Stimulated activated CD8-positive, alpha-beta memory T cell treated with anti-CD3 and anti-CD28 coated beads, Interleukin-15, amount 100 ng/mL, for 1 hour (primary cell): ENCODE data around the gene KIF18A.

Experiments used
- DNase-seq: peaks from one replicate; pipeline ENCODE4 v3.0.0-alpha.2; 2020; ENCODE audit warnings: low read depth

The KIF18A gene

GRCh38 chr11:28043930-28044709, 63.8 kb downstream of the KIF18A start:
- no peak for DNase-seq

- DNase-seq: no peak
These were observed 67.6 kb downstream of the KIF18A start for GRCh38 chr11:28040384-28040783.

DNA sequence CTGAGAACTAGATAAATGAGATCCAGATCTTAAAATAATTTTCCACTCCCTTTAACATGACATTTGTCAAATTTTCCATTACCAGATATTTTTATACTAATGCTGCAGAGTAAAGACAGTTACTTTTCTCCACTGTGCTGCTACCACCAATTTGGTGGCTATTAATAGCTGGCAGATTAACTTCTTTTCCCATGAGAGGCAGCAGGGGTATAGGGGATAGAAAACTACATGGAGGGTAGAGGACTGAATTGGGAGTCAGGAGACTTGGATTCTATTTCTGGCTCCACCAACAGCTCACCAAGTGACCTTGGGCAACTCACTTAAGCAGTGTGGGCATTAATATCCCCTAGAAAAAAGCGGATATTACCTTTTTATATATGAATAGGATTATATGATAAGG, 69.2 kb downstream of the KIF18A start:
- DNase-seq: no peak

- no peak for DNase-seq
These were observed 81.2 kb downstream of the KIF18A start for GRCh38 chr11:28026634-28027290.

- no peak for DNase-seq
These were observed 90.1 kb downstream of the KIF18A start for GRCh38 chr11:28017816-28018215.

DNA sequence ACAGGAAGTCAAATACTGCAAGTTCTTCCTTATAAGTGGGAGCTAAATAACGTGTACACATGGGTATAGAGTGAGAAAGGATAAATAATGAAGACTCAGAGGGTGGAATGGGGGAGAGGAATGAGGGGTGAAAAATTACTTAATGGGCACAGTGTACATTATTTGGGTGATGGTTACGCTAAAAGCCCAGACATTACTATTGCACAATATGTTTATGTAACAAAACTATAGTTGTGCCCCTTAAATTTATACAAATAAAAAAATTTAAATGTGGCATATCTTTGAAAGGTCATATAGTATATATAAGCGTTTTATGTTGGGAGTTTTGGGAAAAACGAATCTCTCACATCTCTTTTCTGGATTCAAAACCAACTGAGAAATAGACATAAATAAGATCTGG, 96.1 kb downstream of the KIF18A start:
- DNase-seq: no peak

GRCh38 chr11:28009996-28010395, 98.0 kb downstream of the KIF18A start:
- no peak for DNase-seq

DNA sequence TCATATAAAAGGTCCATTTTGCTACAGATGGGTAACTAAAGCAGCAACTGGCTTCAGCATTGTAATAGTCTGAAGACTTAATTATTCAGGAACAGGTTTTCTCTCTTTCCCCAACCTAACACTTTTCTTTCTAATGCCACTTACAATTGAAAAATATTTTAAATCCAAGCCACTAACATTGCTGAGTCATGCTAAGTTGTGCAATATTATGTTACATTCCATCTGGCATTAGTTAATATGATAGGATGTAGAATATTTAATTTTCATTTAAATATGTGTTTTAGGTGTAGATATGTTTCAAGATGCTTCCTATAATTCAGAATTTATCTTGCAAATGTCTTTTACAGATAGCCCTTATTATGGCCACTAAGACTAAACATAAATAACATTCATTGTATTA, 98.6 kb downstream of the KIF18A start:
- DNase-seq: no peak

DNA sequence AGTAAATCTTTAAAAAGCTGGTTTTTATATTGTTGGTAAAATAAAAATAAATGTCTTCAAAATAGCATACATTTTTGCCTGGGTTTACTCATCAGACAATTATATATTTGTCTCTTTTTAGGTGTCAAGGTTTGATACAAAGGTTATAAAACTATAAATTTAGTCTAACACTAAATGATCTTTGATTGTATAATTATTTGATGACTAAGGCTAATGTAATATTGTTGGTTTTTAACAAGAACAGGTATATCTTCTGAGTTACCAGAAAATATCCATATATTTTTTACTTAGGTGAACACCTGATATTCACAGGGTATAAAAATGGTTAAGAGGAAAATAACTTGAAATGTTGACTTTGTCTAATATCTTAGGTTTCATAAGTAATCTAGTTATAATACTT, 104.3 kb downstream of the KIF18A start:
- no peak for DNase-seq

DNA sequence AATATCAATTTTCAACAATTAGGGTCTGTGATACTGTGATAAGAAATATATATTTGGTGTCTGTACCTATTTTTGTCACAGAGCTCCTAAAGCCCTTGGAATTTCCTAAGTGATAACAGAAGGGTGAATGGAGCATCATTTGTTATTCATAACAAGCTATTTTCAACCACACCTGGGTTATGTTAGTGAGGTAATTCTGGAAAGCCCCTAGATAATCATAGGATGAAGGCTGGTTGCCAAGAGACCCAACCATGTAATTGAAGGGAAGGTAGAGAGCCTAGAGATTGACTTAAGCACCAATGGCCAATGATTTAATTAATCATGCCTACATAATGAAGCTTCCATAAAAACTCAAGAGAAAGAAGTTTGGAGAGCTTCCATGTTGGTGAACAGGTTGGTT, 109.4 kb downstream of the KIF18A start:
- no peak for DNase-seq

- DNase-seq: no peak
These were observed 110.6 kb downstream of the KIF18A start for GRCh38 chr11:27997344-27997743.

- no peak for DNase-seq
These were observed 111.9 kb downstream of the KIF18A start for GRCh38 chr11:27996066-27996465.

DNA sequence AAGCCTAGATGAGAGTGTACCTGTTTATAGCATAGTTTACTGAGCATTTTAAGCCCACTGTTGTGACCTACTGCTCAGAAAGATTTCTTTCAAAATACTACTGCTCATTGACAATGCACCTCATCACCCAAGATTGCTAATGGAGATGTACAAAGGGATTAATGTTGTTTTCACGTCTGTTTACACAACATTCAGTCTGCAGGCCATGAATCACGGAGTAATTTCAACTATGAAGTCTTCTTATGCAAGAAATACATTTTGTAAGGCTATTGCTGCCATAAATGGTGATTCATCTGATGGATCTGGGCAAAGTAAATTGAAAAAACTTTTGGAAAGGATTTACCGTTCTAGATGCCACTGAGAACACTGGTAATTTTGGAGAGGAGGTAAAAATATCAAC, 112.9 kb downstream of the KIF18A start:
- DNase-seq: no peak

- DNase-seq: no peak
These were observed 116.2 kb downstream of the KIF18A start for GRCh38 chr11:27991736-27992135.

DNA sequence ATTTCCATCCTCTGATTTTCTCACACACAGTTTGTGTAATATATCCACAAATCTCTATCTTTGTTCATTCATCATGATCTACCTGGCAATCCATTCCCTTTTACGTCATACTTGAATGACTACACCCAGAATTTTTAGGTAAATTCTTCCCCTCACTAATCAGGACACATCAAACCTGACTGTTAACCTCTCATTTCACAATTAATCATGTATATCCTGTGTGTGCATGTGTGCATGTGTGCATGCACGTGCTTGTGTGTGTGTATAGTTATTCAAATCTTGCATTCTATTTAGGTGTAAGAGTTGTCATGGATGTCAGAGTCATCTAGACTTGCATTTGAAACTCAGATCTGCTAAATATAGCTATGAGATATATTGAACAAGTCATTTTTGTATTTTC, 130.4 kb downstream of the KIF18A start:
- no peak for DNase-seq

DNA sequence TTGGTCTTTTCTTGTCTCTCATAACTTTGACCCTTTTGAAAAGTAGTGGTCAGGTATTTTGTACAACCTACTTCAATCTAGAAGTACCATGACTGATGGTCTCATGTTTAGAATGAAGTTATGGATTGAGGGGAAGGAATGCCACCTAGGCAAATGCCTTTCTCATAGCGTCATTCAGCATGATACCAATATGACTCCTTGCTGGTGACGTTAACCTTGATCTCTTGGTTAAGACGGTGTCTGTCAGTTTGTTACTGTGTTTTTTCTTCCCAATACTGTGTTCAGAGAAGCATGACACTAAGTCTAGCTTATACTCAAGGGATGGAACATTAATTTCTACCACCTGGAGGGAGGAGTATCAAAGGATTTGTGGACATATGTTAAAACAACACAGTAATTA, 130.9 kb downstream of the KIF18A start:
- no peak for DNase-seq

- DNase-seq: no peak
These were observed 131.7 kb downstream of the KIF18A start for GRCh38 chr11:27976262-27976661.

DNA sequence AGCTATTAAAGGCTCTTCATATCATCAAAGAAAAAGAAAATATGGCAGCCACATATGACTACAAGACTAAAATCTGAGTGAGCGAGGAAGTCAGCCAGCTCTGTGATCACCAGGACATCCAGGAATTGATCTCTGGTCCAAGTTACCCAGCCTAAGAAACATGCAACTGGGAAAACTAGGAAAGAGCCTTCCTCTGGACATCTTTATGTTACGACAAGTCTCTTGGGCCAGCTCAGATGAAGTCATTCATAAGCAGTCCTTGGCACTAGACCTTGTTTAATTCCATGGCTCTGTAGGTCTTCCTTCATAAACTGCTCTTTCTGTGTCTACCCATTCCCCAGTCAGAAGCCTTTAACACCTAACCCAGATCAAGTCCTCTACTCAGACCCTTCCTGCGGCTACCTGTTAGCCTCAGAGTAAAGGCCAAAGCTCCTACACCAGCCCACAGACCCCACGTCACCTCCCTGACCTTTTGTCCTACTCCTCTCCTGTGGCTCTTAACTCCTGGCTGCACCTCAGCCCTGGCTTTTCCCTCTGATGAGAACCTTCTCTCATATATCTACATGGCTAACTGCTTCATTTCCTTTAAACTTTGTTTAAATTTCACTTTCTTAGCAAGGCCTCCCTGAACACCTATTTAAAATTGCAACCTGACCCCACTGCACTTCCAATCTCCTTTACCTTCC, 134.0 kb downstream of the KIF18A start:
- no peak for DNase-seq

GRCh38 chr11:27972522-27973170, 135.3 kb downstream of the KIF18A start:
- DNase-seq: no peak

- no peak for DNase-seq
These were observed 136.8 kb downstream of the KIF18A start for GRCh38 chr11:27971171-27971570.
